Ecto neural progenitor cell (in vitro differentiated cells): ENCODE data around the gene TMCC1.
"Not testable (repeated sequence)": the region's sequence is repeated elsewhere in the genome, so short reads cannot be mapped to it uniquely, and the experiment has no call there.

Experiments used
- DNase-seq: peaks from one replicate; pipeline ENCODE4 v3.0.0-alpha.2; 2018; ENCODE audit warnings: low spot score

The TMCC1 gene

GRCh38 chr3:129648391-129648790 is 245.1 kb downstream of the TMCC1 start:
- DNase-seq: no peak

- DNase-seq: no peak
Observed at GRCh38 chr3:129645286-129645685, 248.2 kb downstream of the TMCC1 start.

DNA sequence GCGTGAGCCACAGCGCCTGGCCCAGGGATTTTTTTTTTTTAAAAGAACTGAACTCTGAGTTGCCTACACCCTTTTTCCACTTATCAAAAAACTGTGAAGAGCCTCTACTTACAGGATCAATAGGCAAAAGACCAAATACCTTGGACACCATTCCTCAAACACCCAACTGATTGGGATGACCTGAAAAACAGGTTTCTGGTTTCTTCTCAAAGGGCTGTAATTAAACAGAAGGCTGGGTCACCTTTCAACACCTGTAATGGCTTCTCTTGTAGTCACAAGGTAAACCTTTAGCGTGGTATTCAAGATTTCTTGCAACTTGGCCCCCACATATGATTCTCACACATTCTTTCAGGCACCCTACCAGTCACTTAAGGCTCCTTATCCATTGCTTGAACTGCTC is 248.7 kb downstream of the TMCC1 start:
- no peak for DNase-seq

GRCh38 chr3:129641567-129642260 is 251.8 kb downstream of the TMCC1 start:
- not testable (repeated sequence) for DNase-seq

DNA sequence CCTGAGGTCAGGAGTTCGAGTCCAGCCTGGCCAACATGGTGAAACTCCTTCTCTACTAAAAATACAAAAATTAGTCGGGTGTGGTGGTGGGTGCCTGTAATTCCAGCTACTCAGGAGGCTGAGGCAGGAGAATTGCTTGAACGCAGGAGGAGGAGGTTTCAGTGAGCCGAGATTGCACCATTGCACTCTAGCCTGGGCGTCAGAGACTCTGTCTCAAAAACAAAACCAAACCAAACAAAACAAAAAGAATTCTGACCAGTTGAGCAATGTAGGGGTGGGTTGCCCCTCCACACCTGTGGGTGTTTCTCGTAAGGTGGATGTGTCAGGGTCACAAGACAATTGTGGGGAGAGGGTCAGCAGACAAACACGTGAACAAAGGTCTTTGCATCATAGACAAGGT is 252.5 kb downstream of the TMCC1 start:
- DNase-seq: not testable (repeated sequence)

GRCh38 chr3:129638481-129638880 is 255.0 kb downstream of the TMCC1 start:
- DNase-seq: no peak

GRCh38 chr3:129636082-129636481 is 257.4 kb downstream of the TMCC1 start:
- no peak for DNase-seq

DNA sequence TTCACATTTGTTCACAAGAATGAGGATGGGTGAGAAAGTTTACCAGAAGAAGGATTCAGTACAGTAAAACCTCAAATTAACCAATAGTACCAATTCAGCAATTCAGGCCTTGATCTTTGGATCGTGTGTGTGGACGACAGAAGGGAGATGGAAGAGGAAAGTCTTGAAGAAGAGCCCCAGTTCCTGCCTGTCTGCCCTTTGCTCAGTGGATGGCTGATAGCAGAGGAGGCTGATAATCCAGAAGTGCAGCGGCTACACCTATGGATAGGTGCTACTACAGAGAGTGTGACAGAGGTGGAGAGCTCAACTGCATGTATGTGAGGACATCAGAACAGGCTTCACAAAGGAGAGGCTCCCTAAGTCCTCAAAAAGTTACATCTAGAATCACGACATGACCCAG is 257.9 kb downstream of the TMCC1 start:
- no peak for DNase-seq

DNA sequence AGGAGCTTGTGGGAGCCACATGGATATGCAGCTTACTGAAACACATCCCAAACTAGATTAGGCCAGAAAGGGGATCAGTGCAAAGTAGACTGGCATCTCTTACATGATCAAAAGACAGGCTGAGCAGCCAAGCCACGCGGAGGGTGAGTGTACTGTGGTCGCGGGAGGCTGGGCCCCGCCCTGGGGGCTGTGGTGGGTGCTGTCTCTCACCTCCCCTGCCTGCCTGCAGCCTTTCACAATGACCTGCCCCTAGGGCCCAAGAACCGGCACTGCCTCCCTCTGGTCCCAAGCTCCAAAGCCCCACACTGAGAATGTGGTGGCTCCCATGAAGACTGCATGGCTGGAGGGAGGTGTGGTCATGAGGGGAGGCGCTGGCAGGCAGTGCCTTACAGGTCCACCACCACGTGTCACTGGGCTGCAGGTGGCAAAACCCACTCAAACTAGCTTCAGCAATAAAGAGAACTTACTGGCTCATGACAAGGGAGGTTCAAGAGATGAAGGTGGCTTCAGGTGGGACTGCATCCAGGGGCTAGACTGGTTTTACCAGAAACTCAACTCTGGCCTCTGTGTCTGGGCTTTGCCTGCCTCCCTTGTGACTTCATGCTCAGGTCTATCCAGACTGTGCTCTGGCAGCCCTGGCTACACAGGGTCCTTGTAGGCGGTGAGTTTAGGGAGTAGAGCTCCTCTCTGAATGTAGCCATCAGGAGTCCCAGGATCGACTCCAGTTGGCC is 259.6 kb downstream of the TMCC1 start:
- DNase-seq: peak; percentile 50

- DNase-seq: no peak
Observed at GRCh38 chr3:129632977-129633376, 260.5 kb downstream of the TMCC1 start.

DNA sequence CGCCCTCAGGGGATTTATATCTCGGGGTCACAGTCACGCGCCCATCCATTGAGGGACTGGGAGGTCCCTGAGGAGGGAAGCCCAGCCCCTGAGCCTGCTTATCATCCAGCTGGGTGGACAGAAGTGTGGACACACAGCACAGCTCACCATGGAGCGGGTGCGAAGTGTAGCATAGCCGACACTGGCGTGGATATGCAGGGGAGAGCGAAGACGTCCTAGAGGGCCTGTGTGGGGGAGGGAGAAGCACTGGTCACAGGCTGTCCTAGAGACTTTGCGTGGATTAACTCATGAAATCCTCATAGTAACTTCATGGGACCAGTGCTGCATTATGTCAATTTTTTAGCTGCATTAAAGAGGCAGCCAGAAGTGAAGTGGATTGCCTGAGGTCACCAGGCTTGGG is 261.0 kb downstream of the TMCC1 start:
- no peak for DNase-seq

DNA sequence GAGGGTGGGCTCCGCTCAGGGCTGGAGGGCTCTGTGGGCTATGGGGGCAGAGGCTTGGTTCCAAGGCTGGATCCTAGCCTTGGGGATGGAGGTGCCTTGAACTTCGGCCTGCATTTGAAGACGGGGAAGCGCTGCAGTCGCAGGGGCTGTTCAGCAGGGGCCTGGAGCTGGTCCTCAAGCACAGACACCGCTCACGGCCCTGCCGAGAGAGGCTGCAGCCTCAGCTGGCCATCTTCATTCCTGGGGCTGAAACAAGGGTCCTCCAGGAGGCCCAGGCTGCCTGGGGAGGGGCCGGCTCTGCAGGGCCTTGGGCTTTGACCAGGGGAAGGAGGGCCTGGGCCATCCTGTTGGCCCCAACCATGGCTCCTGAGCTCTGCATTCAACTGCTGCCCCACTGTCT is 261.5 kb downstream of the TMCC1 start:
- no peak for DNase-seq

DNA sequence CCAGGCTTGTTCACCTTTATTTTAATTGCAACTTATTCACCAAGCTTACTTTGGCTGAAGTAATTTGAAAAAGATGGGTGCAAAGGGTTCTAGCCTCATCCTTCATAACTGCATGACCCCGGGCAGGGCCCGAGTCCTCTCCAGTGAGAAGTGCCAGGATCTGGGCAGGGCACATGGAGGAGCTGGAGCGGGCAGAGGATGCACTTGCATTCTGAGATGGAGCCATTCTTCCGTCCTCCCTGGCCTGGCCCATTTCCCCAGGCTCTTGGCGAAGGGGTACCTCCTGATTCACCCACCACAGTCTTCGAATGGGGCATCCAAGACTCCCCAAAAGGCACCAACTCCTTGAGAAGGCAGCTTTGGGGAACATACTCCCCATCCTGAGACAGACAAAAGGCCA is 264.5 kb downstream of the TMCC1 start:
- DNase-seq: no peak

DNA sequence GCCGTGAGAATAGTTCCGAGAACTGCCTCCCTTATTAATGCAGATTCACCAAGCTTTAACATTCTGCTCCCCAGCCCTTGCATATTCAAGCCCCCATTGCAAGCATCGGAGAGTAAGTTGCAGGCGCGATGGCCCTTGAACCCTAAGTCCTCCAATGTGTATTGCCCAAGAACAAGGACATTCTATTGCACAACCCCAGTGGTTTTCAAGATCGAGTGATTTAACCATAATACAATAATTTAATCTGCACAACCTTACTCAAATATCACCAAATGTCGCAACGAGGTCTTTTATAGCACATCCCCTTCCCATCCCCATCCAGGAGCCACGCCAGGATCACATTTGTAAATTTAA is 265.4 kb downstream of the TMCC1 start:
- DNase-seq: no peak

- peak; percentile 79 for DNase-seq
Observed at GRCh38 chr3:129627350-129628168, 266.0 kb downstream of the TMCC1 start.

DNA sequence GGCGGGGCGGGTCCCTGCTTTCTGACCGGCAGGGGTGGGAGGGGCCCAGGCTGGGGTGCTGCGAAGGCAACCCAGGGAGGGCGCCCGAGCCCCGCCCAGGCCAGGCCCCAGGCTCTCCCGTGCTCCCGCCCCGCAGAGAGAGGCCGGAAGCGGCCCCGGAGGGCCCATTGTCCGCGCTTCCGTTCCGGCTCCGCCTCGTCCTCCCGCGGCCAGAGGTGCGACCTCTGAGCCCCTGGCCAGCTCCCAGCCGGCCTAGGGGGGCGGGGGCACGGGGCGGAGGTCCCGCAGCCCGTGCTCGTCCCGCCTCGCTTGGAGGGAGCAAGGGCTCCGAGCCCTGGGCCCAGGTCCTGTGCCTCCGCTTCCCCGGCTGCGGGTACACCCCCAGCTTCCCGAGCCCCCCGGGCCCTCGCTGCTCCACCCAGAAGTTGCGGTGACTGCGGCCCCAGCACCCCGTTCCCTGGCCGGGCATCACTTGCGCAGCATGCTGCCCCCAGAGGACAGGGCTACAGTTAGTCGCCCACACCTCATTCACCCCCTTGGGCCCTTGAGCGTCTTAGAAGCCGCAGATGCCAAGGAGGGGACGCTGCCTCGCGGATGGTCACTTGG is 266.7 kb downstream of the TMCC1 start:
- peak; percentile 88 for DNase-seq

- DNase-seq: peak; percentile 53
Observed at GRCh38 chr3:129625072-129625874, 268.2 kb downstream of the TMCC1 start.

GRCh38 chr3:129624347-129625071 is 269.0 kb downstream of the TMCC1 start:
- DNase-seq: no peak

- DNase-seq: no peak
Observed at GRCh38 chr3:129623447-129624118, 269.9 kb downstream of the TMCC1 start.

DNA sequence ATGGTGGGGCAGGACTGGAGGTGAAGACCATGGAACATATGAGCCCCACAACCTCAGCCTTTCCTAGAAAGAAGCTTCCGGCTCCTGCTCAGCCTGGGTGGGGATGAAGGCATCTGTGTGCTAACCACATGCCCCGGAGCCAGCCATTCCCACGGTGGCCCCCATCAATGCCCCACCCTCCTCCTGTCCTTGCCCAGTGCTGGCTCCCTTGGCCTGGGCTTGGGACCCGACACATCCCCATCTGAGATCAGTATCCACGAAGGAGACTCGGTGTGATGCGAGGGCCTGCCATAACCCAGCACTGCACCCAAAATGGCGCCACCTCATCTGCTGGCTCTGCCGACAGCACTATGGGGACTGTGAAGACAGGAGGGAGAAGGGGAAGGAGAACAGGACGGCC is 270.6 kb downstream of the TMCC1 start:
- DNase-seq: no peak
